Upper lobe of left lung (tissue), 4 donors: ENCODE measurements around the gene HOXB4.

Experiments used
- EP300 ChIP-seq, 4 donors: sonication (generic); formaldehyde crosslinking; IDR thresholded peaks; one replicate each; pipeline ENCODE4 v1.5.1; 2017; ENCODE audit warnings: antibody characterized with exemption in 4 of 4, control low read depth in 2 of 4
- POLR2A ChIP-seq, 4 donors: fragments of 450-650 bp; IDR thresholded peaks; one replicate each; pipeline ENCODE4 v1.5.1; 2016 to 2017; ENCODE audit warnings: antibody characterized with exemption in 4 of 4, mild to moderate bottlenecking in 2 of 4
- POLR2AphosphoS5 ChIP-seq, 2 donors: sonication (generic); formaldehyde crosslinking; IDR thresholded peaks; one replicate each; pipeline ENCODE4 v1.5.1; 2017; ENCODE audit warnings: antibody characterized with exemption in 2 of 2
- TF ChIP-seq, protein P1 (sequence below), 6 experiments: fragments of 450-650 bp in 4 of 6; fragments of 200-600 bp in 2 of 6; sonication (generic) in 2 of 6; IDR thresholded peaks; one replicate each; pipeline ENCODE4 v1.5.1; 2016 to 2019; ENCODE audit warnings: antibody characterized with exemption in 6 of 6

DNA sequence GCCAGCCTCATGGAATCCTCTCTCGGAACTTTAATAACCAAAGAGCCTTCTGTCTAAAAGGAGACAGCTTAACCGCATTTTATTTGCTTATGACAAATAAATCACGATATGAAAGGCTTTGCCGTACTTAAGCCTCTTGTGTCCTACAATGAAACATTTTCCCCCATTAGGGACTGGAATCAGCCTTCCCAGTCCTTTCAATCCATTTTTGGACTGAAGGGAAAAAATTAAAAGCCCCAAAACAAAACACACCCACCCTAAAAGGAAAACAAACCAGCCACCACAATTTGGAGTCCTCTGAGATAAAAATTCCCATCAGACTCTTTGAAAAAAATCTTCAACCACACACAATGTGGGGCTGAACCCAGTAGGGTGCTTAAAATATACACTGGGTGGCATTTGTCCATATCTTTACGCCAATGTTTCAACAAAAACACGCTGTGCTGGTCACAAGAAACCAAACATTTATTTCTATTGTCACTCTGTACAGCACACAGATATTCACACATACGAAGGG, 3.0 kb downstream of the HOXB4 start:
- TF ChIP-seq, protein P1, sequence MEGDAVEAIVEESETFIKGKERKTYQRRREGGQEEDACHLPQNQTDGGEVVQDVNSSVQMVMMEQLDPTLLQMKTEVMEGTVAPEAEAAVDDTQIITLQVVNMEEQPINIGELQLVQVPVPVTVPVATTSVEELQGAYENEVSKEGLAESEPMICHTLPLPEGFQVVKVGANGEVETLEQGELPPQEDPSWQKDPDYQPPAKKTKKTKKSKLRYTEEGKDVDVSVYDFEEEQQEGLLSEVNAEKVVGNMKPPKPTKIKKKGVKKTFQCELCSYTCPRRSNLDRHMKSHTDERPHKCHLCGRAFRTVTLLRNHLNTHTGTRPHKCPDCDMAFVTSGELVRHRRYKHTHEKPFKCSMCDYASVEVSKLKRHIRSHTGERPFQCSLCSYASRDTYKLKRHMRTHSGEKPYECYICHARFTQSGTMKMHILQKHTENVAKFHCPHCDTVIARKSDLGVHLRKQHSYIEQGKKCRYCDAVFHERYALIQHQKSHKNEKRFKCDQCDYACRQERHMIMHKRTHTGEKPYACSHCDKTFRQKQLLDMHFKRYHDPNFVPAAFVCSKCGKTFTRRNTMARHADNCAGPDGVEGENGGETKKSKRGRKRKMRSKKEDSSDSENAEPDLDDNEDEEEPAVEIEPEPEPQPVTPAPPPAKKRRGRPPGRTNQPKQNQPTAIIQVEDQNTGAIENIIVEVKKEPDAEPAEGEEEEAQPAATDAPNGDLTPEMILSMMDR (IDR thresholded peaks at IDR 0.05) = no peak
- TF ChIP-seq POLR2A (IDR thresholded peaks at IDR 0.05) (no peak), POLR2AphosphoS5 (IDR thresholded peaks at IDR 0.05) (no peak), EP300 (IDR thresholded peaks at IDR 0.05) (no peak)
